Fibroblast of pulmonary artery (primary cell): ENCODE results near the gene OR52B2.
"Not testable (repeated sequence)": the region's sequence is repeated elsewhere in the genome, so short reads cannot be mapped to it uniquely, and the experiment has no call there.

Experiments
- DNase-seq: peaks from one replicate; pipeline ENCODE4 v3.0.0-alpha.2; 2010; ENCODE audit warnings: low read depth
- H3K4me3 ChIP-seq: replicated peaks from 2 replicates; pipeline ENCODE4 v1.5.1; 2011; ENCODE audit warnings: low read depth, mild to moderate bottlenecking, control low read depth, low read length, moderate library complexity
- CTCF ChIP-seq: IDR thresholded peaks from 2 replicates; pipeline ENCODE4 v1.5.1; 2011; ENCODE audit warnings: mild to moderate bottlenecking, control low read depth, low read length, inconsistent platforms; ENCODE audit errors: missing control alignments

The OR52B2 gene

DNA sequence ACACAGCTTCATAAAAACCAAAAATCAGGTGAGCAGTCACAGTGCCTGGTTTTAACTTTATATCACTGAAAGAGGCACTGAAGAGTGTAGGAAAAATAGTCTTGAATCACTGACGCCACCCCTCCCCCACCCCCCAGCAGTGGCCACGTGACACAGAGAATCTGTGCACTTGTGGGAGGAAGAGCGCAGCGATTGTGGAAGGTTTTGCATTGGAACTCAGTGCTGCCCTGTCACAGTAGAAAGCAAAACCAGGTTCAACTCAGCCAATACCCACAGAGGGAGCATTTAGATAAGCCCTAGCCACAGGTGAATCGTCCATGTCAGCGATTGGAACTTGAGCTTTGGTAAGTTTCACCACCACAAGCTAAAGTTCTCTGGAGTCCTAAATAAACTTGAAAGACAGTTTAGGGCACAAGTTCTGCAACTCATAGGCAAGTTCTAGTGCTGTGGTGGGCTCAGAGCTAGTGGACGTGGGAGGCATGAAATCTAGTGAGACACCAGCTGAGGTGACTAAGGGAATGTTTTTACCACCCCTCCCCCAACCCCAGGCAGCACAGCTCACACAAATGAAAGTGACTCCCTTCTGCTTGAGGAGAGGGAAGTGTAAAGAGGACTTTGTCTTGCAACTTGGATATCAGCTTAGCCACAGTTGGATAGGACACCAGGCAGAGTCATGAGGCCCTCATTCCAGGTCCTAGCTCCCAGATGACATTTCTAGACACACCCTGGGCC, 13.3 kb downstream of the OR52B2 start:
- H3K4me3 ChIP-seq: no peak overlapping the region
- no peak for TF ChIP-seq CTCF
- peak; percentile 0 for DNase-seq

DNA sequence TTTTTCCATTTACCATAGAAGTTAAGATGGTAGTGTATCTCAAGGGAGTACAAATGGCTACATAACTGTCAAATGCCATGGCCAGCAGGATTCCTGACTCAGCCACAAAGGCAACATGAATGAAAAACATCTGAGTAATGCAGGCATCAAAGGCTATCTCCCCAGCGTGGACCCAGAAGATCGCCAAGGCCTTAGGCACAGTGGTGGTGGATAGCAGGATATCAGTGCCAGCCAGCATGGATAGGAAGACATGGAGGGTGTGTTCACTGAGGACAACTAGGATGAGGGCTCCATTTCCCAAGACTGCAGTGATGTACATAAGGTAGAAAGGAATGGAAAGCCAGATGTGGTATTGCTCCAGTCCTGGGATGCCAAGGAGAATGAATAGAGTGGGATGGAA, 18.0 kb downstream of the OR52B2 start:
- no peak for DNase-seq
- no peak for TF ChIP-seq CTCF
- no peak overlapping the region for H3K4me3 ChIP-seq

GRCh38 chr11:6151117-6151516, 19.0 kb downstream of the OR52B2 start:
- DNase-seq: no peak
- no peak overlapping the region for H3K4me3 ChIP-seq
- TF ChIP-seq CTCF: no peak

GRCh38 chr11:6143737-6144136, 26.4 kb downstream of the OR52B2 start:
- not testable (repeated sequence) for H3K4me3 ChIP-seq, DNase-seq

DNA sequence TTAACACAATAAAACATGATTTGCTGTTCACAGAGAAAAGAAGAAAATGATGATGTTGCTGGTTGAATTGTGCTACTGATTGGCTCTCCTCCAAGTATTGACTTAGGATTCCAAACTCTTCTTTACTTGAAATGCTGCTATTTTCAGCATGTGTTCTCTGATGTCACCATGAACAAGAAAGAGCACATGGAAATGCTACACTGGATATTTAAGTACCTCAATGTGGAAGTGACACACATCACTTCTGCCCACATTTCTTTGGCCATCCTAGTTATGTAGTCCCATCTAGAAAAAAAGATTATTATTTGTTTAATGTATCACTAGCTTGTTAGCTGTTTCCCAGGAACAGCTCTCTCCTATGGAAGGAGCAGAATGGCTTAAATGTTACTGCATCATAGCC, 27.2 kb downstream of the OR52B2 start:
- H3K4me3 ChIP-seq: no peak overlapping the region
- no peak for TF ChIP-seq CTCF
- DNase-seq: no peak

GRCh38 chr11:6135936-6136335, 34.2 kb downstream of the OR52B2 start:
- not testable (repeated sequence) for H3K4me3 ChIP-seq, DNase-seq

- no peak for TF ChIP-seq CTCF
- no peak overlapping the region for H3K4me3 ChIP-seq
- DNase-seq: no peak
Observed at GRCh38 chr11:6132431-6132830, 37.7 kb downstream of the OR52B2 start.

GRCh38 chr11:6129635-6130034, 40.5 kb downstream of the OR52B2 start:
- no peak for DNase-seq
- no peak for TF ChIP-seq CTCF
- H3K4me3 ChIP-seq: no peak overlapping the region
